Activated T-helper 1 cell treated with anti-CD3 and anti-CD28 coated beads, Interleukin-2, amount 50 U/mL, for 16 hours (primary cell): ENCODE data around the gene SGPL1.
A peak's percentile ranks its signal among the peaks of the same experiment; 100 is the strongest.
"Not testable (repeated sequence)": the region's sequence is repeated elsewhere in the genome, so short reads cannot be mapped to it uniquely, and the experiment has no call there.

Experiments
- DNase-seq, 2 donors: peaks; one replicate each; pipeline ENCODE4 v3.0.0-alpha.2; 2020; ENCODE audit warnings: low read depth in 1 of 2, low spot score in 1 of 2

Gene SGPL1

DNA sequence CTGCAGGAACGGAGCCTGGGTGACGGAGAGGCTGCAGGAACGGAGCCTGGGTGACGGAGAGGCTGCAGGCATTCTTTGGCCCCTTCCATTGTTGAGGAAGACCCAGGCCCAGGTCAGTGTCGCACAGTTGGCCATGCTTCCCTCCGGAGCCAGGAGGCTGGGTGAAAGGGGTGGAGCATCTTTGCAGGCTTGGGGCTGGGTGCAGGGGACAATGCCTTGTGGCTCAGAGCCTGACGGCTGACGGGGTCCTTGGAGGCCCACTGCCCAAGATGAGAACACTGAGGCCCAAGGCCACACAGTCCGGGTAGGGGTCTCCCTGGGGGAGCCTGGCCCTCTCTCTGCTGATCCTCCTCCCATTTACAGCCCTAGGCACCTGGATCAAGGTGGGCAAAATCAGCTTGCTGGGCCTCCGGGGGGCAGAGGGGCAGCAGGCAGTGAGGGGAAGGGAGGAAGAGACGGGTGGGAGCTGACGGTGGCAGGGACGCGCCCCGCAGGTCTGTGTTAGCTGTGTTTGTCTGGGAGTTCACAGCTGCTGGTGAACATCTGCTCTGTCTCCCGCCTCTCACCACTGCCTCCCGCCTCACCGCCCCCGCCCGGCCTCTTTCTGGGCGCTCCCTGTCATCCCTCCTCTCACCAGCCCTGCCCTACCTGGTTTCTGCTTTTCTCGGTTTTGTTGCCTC lies 103.2 kb downstream of the SGPL1 start:
- no peak for DNase-seq

DNA sequence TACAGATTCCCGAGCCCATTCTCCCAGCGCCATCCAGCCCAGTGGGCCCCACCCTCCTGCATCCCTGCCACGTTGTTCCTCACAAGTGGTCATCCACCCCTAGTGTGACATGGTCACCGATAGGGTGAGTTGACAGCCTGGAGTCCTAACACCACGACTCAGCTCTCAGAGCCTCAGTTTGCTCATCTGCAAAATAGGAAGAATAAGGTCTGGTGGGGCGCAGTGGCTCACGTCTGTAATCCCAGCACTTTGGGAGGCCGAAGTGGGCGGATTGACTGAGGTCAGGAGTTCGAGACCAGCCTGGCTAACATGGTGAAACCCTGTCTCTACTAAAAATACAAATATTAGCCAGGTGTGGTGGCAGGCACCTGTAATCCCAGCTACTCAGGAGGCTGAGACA lies 104.2 kb downstream of the SGPL1 start:
- DNase-seq = not testable (repeated sequence)

- DNase-seq = no peak
These were observed 104.8 kb downstream of the SGPL1 start for GRCh38 chr10:70920519-70920918.

DNA sequence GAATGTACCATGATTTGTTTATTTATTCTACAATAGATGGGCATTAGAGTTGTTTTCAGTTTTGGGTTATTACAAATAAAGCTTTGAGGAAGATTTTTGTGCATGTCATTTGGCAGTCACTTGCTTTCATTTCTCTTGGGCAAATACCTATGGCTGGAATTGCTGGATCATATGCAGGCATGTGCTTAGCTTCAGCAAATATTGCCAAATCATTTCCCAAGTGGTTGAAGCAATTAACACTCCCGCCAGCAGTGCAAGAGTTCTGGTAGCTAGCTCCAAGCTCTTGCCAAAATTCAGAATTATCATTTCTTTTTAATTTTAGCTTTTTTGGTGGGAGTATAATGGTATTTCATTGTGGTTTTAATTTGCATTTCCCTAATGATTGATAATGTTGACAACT lies 105.5 kb downstream of the SGPL1 start:
- DNase-seq = no peak

DNA sequence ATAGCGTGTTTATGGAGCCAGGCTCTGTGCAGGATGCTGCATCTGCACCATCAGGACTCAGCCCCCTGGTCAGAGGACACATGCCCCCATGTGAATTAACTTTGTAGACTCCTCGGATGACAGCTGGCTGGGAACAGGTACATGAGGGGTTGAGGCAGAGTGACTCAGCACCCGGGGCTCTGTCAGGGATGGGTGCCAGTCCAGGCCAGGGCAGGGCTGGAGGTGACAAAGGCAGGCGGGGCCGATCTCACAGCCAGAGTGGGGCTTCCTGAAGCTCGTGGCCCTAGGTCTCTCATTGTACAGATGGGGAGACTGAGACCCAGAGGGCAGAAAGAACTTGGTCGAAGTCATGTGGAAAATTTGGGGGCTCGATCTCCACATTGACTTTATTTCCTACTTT lies 107.9 kb downstream of the SGPL1 start:
- no peak for DNase-seq

GRCh38 chr10:70925377-70926225 lies 109.9 kb downstream of the SGPL1 start:
- DNase-seq = peak; percentile 14 to 21

GRCh38 chr10:70926226-70927000 lies 110.7 kb downstream of the SGPL1 start:
- no peak for DNase-seq

DNA sequence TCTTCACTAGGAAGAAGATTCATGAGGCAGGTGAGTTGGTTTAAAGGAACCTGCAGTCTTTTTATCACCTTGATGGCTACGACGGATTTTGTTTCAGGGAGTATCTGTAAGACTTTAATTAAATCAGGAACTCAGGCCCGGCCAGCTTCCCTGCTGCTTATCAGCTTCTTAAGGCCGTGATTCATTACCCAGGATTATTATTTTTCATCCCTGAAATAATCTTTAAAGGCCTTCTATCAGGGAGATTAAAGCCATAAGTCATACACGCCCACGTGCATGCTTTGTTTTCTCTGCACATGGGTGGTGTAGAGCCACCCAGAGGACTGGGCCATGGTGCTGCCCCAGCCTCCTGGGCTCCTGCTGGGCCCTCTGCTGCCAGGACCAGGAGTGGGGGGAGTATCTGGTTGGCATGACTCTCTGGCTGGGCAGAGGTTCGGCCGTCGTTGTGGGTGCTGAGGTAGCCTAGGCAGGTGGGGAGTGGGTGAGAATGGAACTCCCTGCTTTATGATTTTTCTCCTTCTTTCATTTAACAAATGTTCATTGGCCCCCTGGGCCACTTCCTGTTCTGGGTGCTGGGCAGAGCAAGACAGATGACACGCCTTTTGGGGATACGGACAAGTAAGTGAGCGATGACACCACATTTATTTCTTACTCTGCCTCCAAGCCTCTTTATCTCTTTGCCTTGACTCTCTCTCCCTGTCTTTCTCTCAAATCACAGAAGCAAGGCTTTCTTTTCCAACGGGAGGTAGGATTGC lies 111.6 kb downstream of the SGPL1 start:
- DNase-seq = no peak

DNA sequence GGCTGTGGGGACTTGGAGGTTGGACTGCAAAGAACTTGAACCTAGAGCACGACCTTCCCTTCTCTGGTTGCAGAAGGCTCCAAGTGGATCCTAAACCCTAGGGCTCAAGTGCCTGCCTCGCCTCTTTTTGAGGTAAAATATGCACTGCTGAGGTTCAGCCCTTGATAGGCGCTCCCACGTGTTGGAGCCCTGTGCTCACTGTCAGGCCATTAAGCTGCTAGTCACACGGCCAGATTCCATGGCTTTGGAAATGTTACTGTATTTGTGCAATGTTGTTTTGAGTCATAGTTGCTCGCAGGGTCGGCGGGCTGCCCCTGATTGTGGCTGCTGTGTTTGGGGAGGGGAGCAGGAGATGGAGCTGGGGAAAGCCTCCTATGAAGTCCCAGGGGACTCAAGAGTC lies 112.4 kb downstream of the SGPL1 start:
- no peak for DNase-seq

GRCh38 chr10:70930263-70931000 lies 114.7 kb downstream of the SGPL1 start:
- DNase-seq = no peak
